Bronchial epithelial cell (primary cell): ENCODE measurements around the gene CYB5R3. TPM values are rescaled to one million over a fixed set of nuclear protein-coding genes. Genes with fewer than 3 reads are reported as not detected.
A peak's percentile ranks its signal among the peaks of the same experiment; 100 is the strongest.
"Not testable (repeated sequence)": the region's sequence is repeated elsewhere in the genome, so short reads cannot be mapped to it uniquely, and the experiment has no call there.

Experiments
- DNase-seq: peaks from one replicate; pipeline ENCODE4 v3.0.0-alpha.2; 2010; ENCODE audit warnings: low read depth
- FAIRE-seq: peaks from 2 replicates; lab custom pipeline; 2011; peaks lifted over from hg19 to GRCh38; lab: Jason Lieb, UNC
- H3K27me3 ChIP-seq: 2 replicates; pipeline ENCODE4 v1.5.1; 2011; ENCODE audit warnings: low read length; ENCODE audit not compliant: control insufficient read depth, insufficient read depth
- H3K36me3 ChIP-seq: 2 replicates; pipeline ENCODE4 v1.5.1; 2011; ENCODE audit warnings: low read length; ENCODE audit not compliant: control insufficient read depth, insufficient read depth
- H3K4me3 ChIP-seq: 2 replicates; pipeline ENCODE4 v1.5.1; 2011; ENCODE audit warnings: mild to moderate bottlenecking, low read depth, low read length, control low read depth
- total RNA-seq: library from RNA; depleted of rRNA; stranded (reverse); fragments of >200 nt; gene quantifications from 2 replicates; pipeline ENCODE4 v1.2.1, GENCODE V29; 2014
- TF ChIP-seq, protein P1 (sequence below): IDR thresholded peaks from 2 replicates; pipeline ENCODE4 v1.5.1; 2011; ENCODE audit warnings: mild to moderate bottlenecking, moderate library complexity, low read length, control low read depth, inconsistent platforms; ENCODE audit not compliant: insufficient read depth, severe bottlenecking

The CYB5R3 gene
- total RNA-seq, 1 donor from 2014 or later: 9.0 TPM

DNA sequence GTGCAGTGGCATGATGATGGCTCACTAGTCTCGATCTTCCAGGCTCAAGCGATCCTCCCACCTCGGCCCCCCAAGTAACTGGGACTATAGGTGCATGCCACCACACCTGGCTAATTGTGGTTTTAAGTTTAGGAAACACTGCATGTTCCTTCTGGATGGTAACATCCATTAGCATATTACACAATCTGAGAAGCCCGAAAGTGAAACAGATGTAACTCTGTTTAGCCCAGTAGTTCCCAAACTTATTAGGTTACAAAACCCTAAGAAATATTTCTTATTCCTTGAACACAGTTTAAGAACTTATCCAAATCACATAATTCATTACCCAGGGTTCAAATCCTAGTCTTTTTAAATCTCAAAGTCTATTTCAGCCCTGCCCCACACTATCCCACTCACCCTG, 62.8 kb downstream of the CYB5R3 start:
- Histone ChIP-seq H3K27me3 (no peaks in the 10 kb centered on the region), H3K4me3 (no peak overlapping the region), H3K36me3 (peaks cover 23% of the 10 kb centered on the region)
- no peak for DNase-seq
- TF ChIP-seq, protein P1, sequence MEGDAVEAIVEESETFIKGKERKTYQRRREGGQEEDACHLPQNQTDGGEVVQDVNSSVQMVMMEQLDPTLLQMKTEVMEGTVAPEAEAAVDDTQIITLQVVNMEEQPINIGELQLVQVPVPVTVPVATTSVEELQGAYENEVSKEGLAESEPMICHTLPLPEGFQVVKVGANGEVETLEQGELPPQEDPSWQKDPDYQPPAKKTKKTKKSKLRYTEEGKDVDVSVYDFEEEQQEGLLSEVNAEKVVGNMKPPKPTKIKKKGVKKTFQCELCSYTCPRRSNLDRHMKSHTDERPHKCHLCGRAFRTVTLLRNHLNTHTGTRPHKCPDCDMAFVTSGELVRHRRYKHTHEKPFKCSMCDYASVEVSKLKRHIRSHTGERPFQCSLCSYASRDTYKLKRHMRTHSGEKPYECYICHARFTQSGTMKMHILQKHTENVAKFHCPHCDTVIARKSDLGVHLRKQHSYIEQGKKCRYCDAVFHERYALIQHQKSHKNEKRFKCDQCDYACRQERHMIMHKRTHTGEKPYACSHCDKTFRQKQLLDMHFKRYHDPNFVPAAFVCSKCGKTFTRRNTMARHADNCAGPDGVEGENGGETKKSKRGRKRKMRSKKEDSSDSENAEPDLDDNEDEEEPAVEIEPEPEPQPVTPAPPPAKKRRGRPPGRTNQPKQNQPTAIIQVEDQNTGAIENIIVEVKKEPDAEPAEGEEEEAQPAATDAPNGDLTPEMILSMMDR: no peak
- no peak for FAIRE-seq

DNA sequence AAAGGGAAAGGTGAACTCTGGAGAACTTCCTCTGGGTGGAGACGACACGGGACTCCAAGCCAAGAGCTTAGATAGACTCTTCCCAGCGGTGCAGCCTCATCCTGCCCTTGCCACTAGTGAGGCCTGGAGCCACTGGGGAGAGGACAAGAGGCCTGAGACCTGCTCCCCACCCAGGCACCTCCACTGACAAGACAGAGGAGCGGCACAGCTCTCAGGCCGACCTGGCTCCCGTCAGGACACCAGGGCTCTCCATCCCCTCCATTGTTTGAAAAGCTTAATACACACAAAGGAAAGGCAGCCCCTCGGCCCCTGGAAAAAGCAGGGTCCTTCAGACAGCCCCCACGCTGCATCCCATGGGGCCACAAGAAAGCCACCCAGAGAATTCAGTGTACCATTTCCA, 64.1 kb downstream of the CYB5R3 start:
- no peaks in the 10 kb centered on the region for H3K27me3 ChIP-seq
- no peak for FAIRE-seq
- H3K36me3 ChIP-seq: peaks cover 23% of the 10 kb centered on the region
- no peak for DNase-seq
- H3K4me3 ChIP-seq: no peak overlapping the region
- TF ChIP-seq, protein P1: no peak

DNA sequence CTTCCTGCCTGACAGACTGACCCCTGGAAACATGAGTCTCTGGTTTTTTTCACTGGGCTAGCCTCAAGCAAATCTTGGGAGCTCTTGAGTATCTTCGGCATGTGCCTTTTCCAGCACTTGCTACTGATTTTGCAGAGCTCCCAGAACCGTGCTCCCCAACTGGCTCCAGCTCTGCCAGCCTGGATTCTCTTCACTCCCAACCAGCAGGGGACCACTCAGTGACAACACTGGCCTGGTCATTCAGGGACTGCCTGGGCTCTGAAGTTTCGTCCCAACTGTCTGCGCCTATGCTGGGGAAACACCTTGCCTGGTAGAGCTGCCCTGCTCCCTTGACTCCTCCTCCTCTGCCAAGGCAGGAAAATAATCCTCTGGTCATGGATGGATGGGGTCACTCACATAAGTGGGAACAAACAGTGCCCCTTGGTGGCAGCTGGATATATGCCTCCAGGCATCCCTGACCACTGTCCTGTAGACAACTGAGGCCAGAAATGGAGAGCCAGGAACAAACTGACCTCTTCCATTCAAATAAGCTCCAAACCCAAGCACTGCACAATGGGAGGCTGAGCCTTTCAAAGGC, 64.7 kb downstream of the CYB5R3 start:
- Histone ChIP-seq H3K4me3 (no peak overlapping the region), H3K36me3 (peaks cover 26% of the 10 kb centered on the region), H3K27me3 (no peaks in the 10 kb centered on the region)
- FAIRE-seq (peak; percentile 66), DNase-seq (no peak)
- TF ChIP-seq, protein P1: no peak

DNA sequence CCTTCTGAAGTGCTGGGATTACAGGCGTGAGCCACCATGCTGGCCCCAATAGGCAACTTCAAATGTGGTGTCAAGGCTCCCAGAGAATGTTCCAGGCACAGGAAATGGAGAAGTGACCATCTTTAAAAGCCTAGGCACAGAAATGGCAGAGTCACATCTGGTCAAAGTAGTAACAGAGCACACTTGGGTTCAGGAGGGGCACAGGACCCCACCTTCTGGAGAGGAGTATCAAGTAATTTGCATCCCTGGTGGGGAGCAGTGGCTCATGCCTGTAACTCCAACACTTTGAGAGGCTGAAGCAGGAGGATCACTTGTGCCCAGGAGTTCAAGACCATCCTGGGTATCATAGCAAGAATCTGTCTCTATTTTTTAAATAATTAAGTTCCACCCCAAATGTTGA, 66.2 kb downstream of the CYB5R3 start:
- H3K27me3 ChIP-seq: no peaks in the 10 kb centered on the region
- no peak for DNase-seq
- TF ChIP-seq, protein P1: no peak
- H3K36me3 ChIP-seq: peaks cover 26% of the 10 kb centered on the region
- no peak overlapping the region for H3K4me3 ChIP-seq
- no peak for FAIRE-seq

DNA sequence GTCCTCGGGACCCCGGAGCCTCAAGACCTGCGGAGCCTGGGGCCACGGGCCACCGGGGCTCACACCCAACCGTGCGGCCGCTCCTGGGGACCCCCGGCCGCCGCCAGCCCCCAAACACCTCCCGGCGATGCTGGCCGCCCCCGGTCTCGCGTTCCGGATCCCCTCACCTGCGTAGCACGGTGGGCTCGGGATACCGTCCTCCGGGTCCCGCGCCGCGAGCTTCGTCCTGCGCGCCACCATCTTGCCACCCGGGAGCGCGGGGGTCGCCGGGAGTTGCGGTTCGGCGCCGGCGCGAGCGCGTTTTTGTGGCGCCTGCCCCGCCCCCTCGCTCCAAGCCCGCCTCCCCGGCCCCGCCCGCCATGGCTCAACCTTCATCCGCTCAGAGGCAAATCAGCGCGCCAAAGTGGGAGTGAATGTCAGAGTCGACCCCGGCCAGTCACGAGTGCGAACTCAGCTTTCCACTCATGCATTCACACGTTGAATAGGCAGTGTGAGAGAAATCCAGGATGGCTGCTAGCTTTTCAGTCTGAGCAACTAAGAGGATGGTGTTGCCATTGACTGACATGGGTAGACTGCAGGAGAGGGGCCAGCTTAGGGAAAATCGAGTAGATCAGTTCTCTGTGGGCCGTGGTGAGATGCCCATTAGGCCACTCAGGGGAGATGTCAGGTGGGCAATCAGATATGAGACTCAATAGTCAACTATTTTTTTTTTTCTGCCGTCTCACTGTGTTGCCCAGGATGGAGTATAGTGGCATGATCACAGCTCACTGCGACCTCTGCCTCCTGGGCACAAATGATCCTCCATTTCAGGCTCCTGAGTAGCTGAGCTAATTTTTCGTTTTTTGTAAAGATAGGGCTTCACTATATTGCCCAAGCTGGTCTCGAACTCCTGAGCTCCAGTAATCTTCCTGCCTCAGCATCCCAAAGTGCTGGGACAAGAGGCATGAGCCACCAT, 67.2 kb downstream of the CYB5R3 start:
- H3K36me3 ChIP-seq: peaks cover 23% of the 10 kb centered on the region
- no peak for FAIRE-seq
- peak; percentile 51 for DNase-seq

DNA sequence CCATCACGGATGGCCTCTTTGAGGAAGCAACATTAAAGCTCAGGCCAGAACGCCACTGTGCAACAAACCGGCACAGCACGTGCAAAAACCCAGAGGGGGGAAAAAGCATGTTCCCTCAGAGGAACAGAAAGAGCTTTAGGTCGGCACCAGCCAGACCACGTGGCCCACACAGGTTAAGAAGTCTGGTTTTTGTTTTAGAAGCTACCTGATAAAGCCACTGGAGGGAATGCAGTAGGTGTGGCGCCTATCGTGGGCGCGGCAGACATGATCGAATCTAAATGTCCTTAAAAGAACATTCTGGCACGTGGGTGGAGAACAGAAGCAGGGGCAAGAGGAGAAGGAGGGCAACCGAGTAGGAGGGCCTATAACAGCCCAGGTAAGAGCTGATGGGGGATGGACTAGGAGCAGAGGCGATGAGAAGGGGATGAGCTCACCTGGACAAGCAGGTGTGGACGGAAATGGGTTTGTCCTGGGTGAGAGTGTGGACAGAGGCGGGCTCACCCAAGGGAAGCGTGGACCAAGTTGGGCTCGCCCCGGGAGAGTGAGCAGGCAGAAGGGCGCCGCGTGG, 67.9 kb downstream of the CYB5R3 start:
- peak; percentile 42 for DNase-seq

More for the DNA sequence above, 67.2 kb downstream of the CYB5R3 start:
- Histone ChIP-seq H3K4me3 (peak overlapping the region; percentile 83), H3K27me3 (no peaks in the 10 kb centered on the region)
- TF ChIP-seq, protein P1: no peak

DNA sequence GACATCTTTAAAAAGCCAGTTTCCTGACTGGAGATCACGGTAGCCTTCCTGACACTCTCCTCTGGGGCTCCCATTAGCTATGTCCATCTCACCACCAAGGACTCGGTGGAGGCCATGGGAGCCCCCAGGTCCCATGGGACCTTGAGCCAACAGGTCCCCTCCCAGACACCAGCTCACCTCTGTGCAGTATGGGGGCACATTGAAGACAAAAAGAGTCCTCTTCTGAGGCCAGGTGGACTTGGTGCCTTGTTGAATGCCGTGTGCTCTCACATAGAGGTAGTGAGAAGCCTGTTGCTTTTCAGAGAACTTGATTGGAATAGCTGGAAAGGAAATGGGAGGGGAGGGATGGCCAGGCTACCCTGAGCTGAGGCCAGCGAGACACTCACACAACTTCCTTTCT, 69.2 kb downstream of the CYB5R3 start:
- not testable (repeated sequence) for H3K4me3 ChIP-seq, DNase-seq, H3K27me3 ChIP-seq, FAIRE-seq
- peaks cover 15% of the 10 kb centered on the region for H3K36me3 ChIP-seq

More for the DNA sequence above, 67.9 kb downstream of the CYB5R3 start:
- H3K27me3 ChIP-seq: not testable (repeated sequence)
- H3K36me3 ChIP-seq: peaks cover 18% of the 10 kb centered on the region
- peak overlapping the region; percentile 83 for H3K4me3 ChIP-seq
- FAIRE-seq: peak; percentile 98
